ENCODE data around the gene KRT86.

The KRT86 gene

GRCh38 chr12:52233462-52234207 lies 40.8 kb upstream of the KRT86 start:
- Histone ChIP-seq H3K27me3 (replicated peaks) (no peaks in the 10 kb centered on the region), H3K27ac (peak overlapping the region; percentile 96), H3K4me3 (ENCODE audit: low read depth, low read length) (peak overlapping the region; percentile 48), H3K36me3 (replicated peaks) (peaks cover 6% of the 10 kb centered on the region)
- DNase-seq = no peak
- in situ Hi-C loops (cut with HindIII; ENCODE audit: low pct_ligation_motif_present, low sequenced_read_pairs) = no loop called here
- TF ChIP-seq, protein P1, sequence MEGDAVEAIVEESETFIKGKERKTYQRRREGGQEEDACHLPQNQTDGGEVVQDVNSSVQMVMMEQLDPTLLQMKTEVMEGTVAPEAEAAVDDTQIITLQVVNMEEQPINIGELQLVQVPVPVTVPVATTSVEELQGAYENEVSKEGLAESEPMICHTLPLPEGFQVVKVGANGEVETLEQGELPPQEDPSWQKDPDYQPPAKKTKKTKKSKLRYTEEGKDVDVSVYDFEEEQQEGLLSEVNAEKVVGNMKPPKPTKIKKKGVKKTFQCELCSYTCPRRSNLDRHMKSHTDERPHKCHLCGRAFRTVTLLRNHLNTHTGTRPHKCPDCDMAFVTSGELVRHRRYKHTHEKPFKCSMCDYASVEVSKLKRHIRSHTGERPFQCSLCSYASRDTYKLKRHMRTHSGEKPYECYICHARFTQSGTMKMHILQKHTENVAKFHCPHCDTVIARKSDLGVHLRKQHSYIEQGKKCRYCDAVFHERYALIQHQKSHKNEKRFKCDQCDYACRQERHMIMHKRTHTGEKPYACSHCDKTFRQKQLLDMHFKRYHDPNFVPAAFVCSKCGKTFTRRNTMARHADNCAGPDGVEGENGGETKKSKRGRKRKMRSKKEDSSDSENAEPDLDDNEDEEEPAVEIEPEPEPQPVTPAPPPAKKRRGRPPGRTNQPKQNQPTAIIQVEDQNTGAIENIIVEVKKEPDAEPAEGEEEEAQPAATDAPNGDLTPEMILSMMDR (IDR thresholded peaks at IDR 0.05; ENCODE audit: low read depth, low read length, missing control alignments) = no peak

DNA sequence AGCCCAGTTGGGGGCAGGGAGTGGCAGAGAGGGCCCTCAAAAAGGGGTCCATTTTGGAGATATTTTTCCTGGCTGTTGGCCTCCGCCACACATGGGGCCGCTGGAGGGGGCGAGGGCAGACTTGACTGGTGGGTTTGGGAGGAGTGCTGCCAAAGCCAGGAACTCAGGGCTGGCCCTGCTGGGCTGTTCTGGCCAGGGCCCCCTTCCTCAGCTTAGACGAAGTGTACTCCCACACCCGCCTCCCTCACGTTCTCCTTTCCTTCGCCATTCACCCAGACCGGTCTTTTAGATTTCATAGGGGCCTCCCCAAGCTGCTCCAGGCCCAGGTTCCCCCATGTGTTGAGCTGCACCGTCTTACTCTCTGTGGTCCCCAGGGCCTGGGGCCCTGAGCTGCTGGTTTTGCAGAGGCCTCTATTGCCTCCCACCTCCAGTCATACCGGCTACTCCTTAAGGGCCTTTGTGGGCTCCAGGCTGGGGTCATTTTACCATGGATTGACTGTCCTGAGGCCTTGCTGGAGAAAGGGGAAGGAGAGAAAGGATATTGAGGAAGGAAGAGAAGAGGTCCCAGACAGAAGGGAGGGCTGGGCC lies 40.1 kb upstream of the KRT86 start:
- Histone ChIP-seq H3K27me3 (replicated peaks) (no peaks in the 10 kb centered on the region), H3K4me3 (ENCODE audit: low read depth, low read length) (no peak overlapping the region), H3K36me3 (replicated peaks) (peaks cover 6% of the 10 kb centered on the region), H3K27ac (no peak overlapping the region)
- in situ Hi-C loops (cut with HindIII; ENCODE audit: low pct_ligation_motif_present, low sequenced_read_pairs) = no loop called here
- TF ChIP-seq, protein P1 (IDR thresholded peaks at IDR 0.05; ENCODE audit: low read depth, low read length, missing control alignments) = no peak
- DNase-seq = no peak

DNA sequence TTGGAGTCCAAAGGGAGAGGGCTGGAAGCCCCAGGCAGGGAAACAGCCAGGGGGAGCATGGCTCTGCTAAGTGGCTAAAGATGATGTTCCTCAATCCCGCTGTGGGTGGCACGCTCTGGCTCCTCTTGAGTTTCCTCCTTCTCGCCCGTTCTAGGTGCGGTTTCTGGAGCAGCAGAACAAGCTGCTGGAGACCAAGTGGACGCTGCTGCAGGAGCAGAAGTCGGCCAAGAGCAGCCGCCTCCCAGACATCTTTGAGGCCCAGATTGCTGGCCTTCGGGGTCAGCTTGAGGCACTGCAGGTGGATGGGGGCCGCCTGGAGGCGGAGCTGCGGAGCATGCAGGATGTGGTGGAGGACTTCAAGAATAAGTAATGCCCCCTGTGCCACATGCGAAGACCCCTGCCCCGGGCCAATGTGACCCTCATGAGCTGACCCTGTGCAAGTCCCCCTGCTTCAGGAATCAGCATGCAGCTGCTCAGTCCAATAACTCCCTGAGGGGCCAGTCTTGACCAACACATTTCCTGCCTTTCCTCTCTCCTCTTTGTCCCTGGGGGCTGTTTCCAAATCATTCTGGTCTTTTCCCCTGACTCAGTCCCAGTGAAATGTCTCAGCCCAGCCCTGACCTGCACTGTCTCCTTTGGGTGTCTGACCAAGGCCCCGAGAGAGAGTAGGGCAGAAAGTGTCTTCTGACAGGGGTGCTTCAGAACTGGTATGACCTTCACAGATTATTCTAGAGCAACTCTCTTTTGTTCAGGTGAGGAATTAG lies 39.3 kb upstream of the KRT86 start:
- no peak for DNase-seq
- H3K27me3 ChIP-seq (replicated peaks) = no peaks in the 10 kb centered on the region
- no peak overlapping the region for H3K27ac ChIP-seq
- no peak overlapping the region for H3K4me3 ChIP-seq (ENCODE audit: low read depth, low read length)
- TF ChIP-seq, protein P1 (IDR thresholded peaks at IDR 0.05; ENCODE audit: low read depth, low read length, missing control alignments) = no peak
- H3K36me3 ChIP-seq (replicated peaks) = peaks cover 6% of the 10 kb centered on the region
- in situ Hi-C loops (cut with HindIII; ENCODE audit: low pct_ligation_motif_present, low sequenced_read_pairs) = no loop called here

GRCh38 chr12:52235822-52236361 lies 38.6 kb upstream of the KRT86 start:
- TF ChIP-seq, protein P1 (IDR thresholded peaks at IDR 0.05; ENCODE audit: low read depth, low read length, missing control alignments) = no peak
- Histone ChIP-seq H3K27ac (no peak overlapping the region), H3K36me3 (replicated peaks) (peaks cover 6% of the 10 kb centered on the region), H3K27me3 (replicated peaks) (no peaks in the 10 kb centered on the region), H3K4me3 (ENCODE audit: low read depth, low read length) (no peak overlapping the region)
- DNase-seq = no peak
- in situ Hi-C loops (cut with HindIII; ENCODE audit: low pct_ligation_motif_present, low sequenced_read_pairs) = no loop called here

DNA sequence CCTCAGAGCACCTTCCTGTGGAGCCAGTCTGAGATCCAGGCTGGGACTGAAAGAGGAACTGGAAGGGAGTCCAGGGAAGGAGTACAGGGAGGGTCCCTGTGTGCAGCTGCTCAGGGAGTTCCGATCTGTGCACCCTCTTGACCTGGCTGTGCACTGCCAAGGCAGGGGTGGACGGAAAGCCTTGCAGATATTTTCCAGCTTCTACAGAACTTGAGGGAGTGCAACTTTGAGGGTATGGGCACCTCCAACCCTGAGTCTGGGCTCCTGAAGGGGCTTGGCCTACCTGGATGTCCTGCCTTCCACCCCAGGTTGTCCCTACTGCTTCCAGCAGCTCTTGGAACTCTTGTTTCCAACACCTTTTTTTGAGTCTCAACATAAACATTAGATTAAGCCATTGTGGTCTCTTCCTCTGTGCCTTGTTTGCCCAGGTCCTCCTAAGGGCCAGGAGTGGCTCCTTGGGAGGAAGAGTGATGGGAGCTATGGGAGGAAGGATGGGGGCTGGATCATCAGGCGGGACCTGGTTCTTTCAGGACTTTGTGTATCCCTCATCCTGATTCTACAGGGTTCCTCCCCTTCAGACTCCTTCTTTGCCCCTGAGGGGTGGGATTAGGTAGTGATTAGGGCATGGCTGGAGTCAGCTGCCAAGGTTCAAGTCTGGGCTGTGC lies 37.9 kb upstream of the KRT86 start:
- in situ Hi-C loops (cut with HindIII; ENCODE audit: low pct_ligation_motif_present, low sequenced_read_pairs) = no loop called here
- DNase-seq = no peak

More for the DNA sequence above, 37.9 kb upstream of the KRT86 start:
- no peak overlapping the region for H3K27ac ChIP-seq
- no peak overlapping the region for H3K4me3 ChIP-seq (ENCODE audit: low read depth, low read length)
- peaks cover 6% of the 10 kb centered on the region for H3K36me3 ChIP-seq (replicated peaks)
- TF ChIP-seq, protein P1 (IDR thresholded peaks at IDR 0.05; ENCODE audit: low read depth, low read length, missing control alignments) = no peak
- H3K27me3 ChIP-seq (replicated peaks) = no peaks in the 10 kb centered on the region
